ENCODE data around the gene L3MBTL3. TPM values are rescaled to one million over a fixed set of nuclear protein-coding genes. Genes with fewer than 3 reads are reported as not detected.
A peak's percentile ranks its signal among the peaks of the same experiment; 100 is the strongest.

Gene L3MBTL3
- total RNA-seq: 5.4 and 8.1 TPM in 2 replicates

DNA sequence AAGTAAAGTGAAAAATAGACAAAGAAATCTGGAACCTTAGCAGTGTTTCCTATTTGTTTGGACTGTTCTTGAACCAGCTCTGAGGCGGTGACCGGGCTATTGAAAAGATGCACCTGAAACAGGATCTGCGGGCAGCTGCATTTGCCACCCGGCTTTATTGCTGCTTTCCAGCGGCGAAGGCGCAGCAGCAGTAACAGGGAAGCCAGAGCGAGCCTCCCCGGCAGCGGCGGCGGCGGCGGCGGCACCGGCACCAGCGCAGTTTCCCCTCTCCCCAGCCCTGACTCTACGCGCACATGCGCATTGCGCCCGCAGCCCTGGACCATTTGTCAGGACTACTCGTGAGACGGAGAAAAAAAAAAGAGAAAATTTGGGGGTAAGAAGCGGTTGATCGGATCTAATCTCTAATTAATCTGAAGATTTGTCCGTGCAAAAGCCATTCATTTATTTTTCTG lies at the start of gene L3MBTL3:
TSS of gene L3MBTL3 (plus strand) at position 290 of the 452 bp plus-strand sequence. CDS start 24,119 bp downstream, outside the sequence.
- intact Hi-C loops (cut with micrococcal nuclease): loop anchor here (2.0 kb wide), 1 partner anchor 528 kb away; no protein-coding TSS in a partner anchor
- peaks cover 15% of the 10 kb centered on the region for H3K4me1 Mint-ChIP-seq
- H3K4me3 Mint-ChIP-seq: peak within 1 kb of the TSS; percentile 100
- peak within 1 kb of the TSS; percentile 96 for H3K27ac Mint-ChIP-seq
- no peaks in the 10 kb centered on the region for H3K9me3 Mint-ChIP-seq
- peaks cover 15% of the 10 kb centered on the region for H3K27me3 Mint-ChIP-seq
- H3K36me3 Mint-ChIP-seq (ENCODE audit: low read depth): peaks cover 8% of the 10 kb centered on the region
- peak; percentile 96 for DNase-seq

DNA sequence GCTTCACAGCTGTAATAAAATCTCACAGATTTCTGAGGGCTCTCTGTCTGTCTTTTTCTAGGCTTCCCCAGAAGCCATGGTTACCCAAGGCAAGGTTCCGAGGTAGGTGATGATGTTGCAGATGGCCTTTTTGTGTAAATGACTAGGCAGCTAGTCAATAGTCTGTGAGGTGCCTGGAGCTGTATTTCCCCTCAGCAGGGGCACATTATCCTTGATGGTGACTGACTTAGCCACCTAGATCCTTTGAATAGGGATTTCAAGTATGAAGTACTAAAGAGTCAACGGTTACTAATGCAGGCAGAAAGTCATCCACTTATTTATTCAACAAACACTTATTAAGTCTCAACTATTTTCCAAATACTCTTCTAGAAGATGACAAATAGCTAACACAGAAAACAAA lies 49.3 kb upstream of the L3MBTL3 start:
- no peak for DNase-seq
- H3K9me3 Mint-ChIP-seq: peaks cover 10% of the 10 kb centered on the region
- intact Hi-C loops (cut with micrococcal nuclease): no loop called here
- H3K36me3 Mint-ChIP-seq (ENCODE audit: low read depth): no peaks in the 10 kb centered on the region
- H3K27me3 Mint-ChIP-seq: peaks cover 22% of the 10 kb centered on the region
- no peak overlapping the region for H3K27ac Mint-ChIP-seq
- H3K4me3 Mint-ChIP-seq: no peak overlapping the region
- no peaks in the 10 kb centered on the region for H3K4me1 Mint-ChIP-seq

DNA sequence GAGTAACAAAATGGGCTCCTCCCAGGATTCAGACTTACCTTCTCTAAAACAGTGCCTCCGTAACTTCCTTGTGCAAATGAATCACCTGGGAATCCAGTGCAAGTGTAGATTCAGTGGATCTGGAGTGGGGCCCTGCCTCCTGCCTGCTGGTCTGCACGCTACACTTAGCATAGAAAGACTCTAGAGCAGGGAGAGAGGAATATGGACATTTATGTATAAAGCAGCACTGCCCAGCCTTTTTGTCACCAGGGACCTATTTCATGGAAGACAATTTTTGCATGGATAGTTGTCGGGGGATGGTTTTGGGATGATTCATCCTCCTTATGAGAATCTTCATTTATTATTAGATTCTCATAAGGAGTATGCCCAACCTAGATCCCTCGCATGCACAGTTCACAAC lies 42.3 kb upstream of the L3MBTL3 start:
- Mint-ChIP-seq H3K9me3 (peaks cover 10% of the 10 kb centered on the region), H3K36me3 (ENCODE audit: low read depth) (no peaks in the 10 kb centered on the region), H3K4me1 (no peaks in the 10 kb centered on the region), H3K27ac (no peak overlapping the region), H3K27me3 (peaks cover 3% of the 10 kb centered on the region), H3K4me3 (no peak overlapping the region)
- DNase-seq: no peak
- intact Hi-C loops (cut with micrococcal nuclease): no loop called here

DNA sequence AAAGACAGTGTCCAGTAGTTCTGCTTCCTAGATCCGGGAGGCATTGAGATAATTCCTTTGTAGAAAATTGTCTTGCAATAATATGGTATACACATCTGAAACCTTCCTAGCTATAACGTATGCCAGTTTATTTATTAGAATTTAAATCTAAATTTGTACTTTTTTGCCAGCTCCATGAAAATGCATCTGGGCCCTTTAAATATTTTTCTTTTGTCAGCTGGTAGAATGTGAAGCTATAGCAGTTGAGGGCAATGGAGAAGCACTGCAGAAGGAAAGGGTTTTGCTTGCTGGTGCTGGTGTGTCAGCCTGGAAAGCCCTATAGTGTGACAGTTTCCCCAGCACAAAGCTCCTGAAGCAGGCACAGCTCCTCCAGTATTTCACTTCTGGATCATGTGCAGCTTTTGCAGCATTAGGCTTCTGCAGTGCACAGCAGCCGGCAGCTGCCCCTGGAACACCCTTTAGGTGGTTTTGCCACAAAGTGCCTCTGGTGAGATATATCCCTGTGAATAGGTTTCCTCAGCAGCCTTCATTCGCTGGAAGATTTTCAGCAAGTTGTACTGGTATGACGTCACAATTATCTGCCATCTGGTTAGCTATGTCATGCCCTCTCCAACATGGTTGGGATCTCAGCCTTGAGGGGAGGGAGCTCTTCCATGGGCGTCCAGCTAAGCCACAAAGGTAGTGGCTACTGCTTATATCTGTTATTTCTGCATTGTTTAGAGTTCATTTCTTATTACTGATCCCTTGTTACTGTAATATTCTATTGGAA lies 40.0 kb upstream of the L3MBTL3 start:
- no peak for DNase-seq
- Mint-ChIP-seq H3K4me1 (no peaks in the 10 kb centered on the region), H3K9me3 (peaks cover 9% of the 10 kb centered on the region), H3K27me3 (no peaks in the 10 kb centered on the region), H3K4me3 (no peak overlapping the region), H3K36me3 (ENCODE audit: low read depth) (no peaks in the 10 kb centered on the region), H3K27ac (no peak overlapping the region)
- intact Hi-C loops (cut with micrococcal nuclease): no loop called here

GRCh38 chr6:129980821-129981220 lies 37.6 kb upstream of the L3MBTL3 start:
- H3K4me1 Mint-ChIP-seq: no peaks in the 10 kb centered on the region

DNA sequence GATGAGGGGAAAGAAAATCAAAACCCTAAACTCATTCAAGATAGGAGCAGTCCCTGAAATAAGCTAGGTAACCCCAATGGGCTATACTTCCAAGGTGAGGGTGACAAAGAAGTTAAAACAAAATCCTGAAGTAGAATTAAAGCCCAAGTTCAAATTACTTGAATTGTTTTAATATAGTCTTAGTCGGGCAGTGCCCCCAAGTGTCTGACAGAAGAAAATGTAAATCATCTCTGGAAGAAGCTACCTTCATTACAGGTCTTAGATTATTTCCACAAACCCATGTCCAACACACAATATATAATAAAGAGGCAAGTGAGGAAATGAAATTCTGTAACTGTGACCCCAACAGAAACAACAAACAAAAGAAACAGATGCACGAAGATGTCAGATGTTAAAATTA lies 36.8 kb upstream of the L3MBTL3 start:
- Mint-ChIP-seq H3K4me1 (no peaks in the 10 kb centered on the region), H3K27me3 (peaks cover 8% of the 10 kb centered on the region), H3K4me3 (no peak overlapping the region), H3K9me3 (peaks cover 13% of the 10 kb centered on the region), H3K27ac (no peak overlapping the region), H3K36me3 (ENCODE audit: low read depth) (no peaks in the 10 kb centered on the region)
- DNase-seq: no peak
- intact Hi-C loops (cut with micrococcal nuclease): no loop called here

More at GRCh38 chr6:129980821-129981220, 37.6 kb upstream of the L3MBTL3 start:
- Mint-ChIP-seq H3K9me3 (peaks cover 13% of the 10 kb centered on the region), H3K27me3 (peaks cover 8% of the 10 kb centered on the region), H3K27ac (no peak overlapping the region), H3K4me3 (no peak overlapping the region), H3K36me3 (ENCODE audit: low read depth) (no peaks in the 10 kb centered on the region)
- DNase-seq: no peak
- intact Hi-C loops (cut with micrococcal nuclease): no loop called here

DNA sequence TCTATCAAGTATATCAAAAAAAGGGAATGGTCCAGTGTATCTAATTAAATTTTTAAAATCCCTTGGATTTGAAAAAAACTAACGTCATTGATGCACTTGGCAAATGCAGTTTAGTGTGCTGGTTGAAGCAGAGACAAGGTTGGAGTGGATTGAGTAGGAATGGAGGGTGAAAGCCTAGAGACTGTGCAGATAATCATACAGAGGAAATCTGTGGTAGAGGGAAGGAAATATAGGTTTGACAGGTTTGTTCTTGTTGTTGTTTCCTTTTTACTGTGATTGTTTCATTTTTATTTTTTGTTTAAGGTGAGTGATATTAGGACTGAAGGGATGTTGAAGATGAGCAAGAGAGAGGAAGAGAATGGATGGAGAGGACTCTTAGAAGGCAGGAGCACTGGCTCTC lies 29.0 kb upstream of the L3MBTL3 start:
- no peak overlapping the region for H3K27ac Mint-ChIP-seq
- H3K4me3 Mint-ChIP-seq: no peak overlapping the region
- H3K4me1 Mint-ChIP-seq: peaks cover 9% of the 10 kb centered on the region
- H3K9me3 Mint-ChIP-seq: peaks cover 4% of the 10 kb centered on the region
- DNase-seq: no peak
- peaks cover 9% of the 10 kb centered on the region for H3K27me3 Mint-ChIP-seq
- intact Hi-C loops (cut with micrococcal nuclease): no loop called here
- no peaks in the 10 kb centered on the region for H3K36me3 Mint-ChIP-seq (ENCODE audit: low read depth)

- no peaks in the 10 kb centered on the region for H3K36me3 Mint-ChIP-seq (ENCODE audit: low read depth)
- peaks cover 9% of the 10 kb centered on the region for H3K4me1 Mint-ChIP-seq
- DNase-seq: no peak
- no peaks in the 10 kb centered on the region for H3K9me3 Mint-ChIP-seq
- no peak overlapping the region for H3K27ac Mint-ChIP-seq
- peaks cover 11% of the 10 kb centered on the region for H3K27me3 Mint-ChIP-seq
- no peak overlapping the region for H3K4me3 Mint-ChIP-seq
- intact Hi-C loops (cut with micrococcal nuclease): no loop called here
Observed at GRCh38 chr6:129992881-129993280, 25.5 kb upstream of the L3MBTL3 start.

DNA sequence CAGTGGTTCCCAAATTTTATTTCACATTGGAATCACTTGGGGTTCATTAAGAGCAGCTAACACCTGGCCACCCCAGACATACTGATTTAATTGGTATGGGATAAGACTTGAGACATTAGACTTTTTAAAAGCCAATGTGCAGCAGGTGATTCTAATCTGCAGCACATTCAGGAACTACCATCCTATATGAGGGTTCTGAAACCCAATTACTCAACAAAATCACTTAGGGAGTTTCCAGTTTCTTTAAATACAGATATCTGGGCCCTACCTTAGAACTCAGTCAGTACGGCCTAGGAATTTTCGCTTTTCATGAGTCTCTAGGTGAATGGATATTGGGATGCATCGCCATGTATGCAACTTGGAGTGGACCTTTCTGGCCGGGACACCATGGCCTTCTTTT lies 24.0 kb upstream of the L3MBTL3 start:
- Mint-ChIP-seq H3K36me3 (ENCODE audit: low read depth) (no peaks in the 10 kb centered on the region), H3K9me3 (no peaks in the 10 kb centered on the region), H3K27me3 (peaks cover 17% of the 10 kb centered on the region), H3K4me3 (no peak overlapping the region), H3K4me1 (peaks cover 3% of the 10 kb centered on the region), H3K27ac (no peak overlapping the region)
- DNase-seq: no peak
- intact Hi-C loops (cut with micrococcal nuclease): no loop called here

- H3K27ac Mint-ChIP-seq: no peak overlapping the region
- no peaks in the 10 kb centered on the region for H3K9me3 Mint-ChIP-seq
- no peaks in the 10 kb centered on the region for H3K4me1 Mint-ChIP-seq
- DNase-seq: no peak
- H3K36me3 Mint-ChIP-seq (ENCODE audit: low read depth): no peaks in the 10 kb centered on the region
- H3K27me3 Mint-ChIP-seq: peaks cover 22% of the 10 kb centered on the region
- H3K4me3 Mint-ChIP-seq: no peak overlapping the region
- intact Hi-C loops (cut with micrococcal nuclease): no loop called here
Observed at GRCh38 chr6:129996387-129996786, 22.0 kb upstream of the L3MBTL3 start.

DNA sequence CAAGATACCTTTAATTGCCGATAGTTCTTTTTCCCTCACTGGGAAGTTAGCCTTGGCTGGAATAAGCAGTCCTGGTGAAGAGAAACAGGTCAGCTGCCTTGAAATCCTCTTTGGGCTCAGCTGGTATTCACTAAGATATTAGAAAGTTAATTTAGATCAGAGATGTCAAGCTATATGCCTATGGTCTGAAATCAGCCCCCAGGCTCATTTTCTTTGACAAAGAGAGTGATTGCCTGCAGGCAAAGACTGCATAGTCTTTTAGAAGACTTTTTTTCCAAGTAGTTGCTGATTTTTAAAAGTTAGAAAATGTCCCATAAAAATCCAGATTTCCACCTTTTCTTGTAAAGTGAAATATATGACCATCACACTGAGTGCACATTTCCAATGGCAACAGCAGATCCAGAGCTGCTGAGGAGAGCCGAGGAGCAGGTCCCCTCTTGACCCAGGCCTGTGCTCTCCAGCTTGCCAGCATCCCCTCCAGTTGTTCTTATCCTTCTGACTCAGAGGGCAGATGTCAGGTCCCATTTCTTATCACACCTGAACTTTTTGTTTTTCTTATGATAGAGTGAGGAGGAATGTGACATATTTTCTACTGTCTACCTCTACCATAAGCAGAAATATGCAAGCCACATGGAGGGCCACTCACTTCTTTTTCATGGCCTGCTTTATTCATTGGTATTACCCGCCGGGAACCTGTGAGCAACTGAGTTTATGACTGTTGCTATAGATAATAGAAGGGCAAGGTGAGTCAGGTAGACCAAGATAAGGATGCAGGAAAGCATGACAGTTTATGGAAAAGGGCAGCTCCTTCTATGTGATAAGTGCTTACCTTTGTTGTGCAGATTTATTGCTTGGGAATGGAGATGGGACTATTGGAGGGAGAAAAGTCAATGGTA lies 17.6 kb upstream of the L3MBTL3 start:
- Mint-ChIP-seq H3K9me3 (no peaks in the 10 kb centered on the region), H3K27me3 (peaks cover 16% of the 10 kb centered on the region), H3K4me1 (no peaks in the 10 kb centered on the region)

DNA sequence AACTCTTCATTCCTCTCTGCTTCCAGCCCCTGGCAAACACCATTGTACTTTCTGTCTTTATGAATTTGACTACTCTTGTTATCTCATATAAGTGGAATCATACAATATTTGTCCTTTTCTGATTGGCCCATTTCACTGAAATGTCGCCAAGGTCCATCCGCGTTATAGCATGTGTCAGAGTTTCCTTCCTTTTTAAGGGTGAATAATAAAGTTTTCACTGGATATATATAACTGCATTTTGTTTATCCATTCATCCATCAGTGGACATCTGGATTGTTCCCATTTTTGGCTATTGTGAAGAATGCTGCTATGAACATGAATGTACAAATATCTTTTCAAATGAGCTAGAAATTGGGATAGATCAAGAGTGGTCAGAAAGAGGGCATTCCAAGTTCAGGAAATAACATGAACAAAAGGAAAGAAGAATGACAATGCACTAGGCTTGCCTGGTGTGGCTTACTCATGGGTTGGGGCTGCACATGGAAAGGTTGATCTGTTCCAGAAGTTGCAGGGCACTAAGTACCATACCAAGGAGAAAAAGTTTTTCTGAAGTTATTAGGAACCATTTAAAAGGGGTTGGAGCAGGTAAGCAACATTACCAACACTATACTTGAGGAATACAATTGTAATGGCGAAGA lies 10.0 kb upstream of the L3MBTL3 start:
- no peak overlapping the region for H3K27ac Mint-ChIP-seq
- H3K4me3 Mint-ChIP-seq: no peak overlapping the region
- no peaks in the 10 kb centered on the region for H3K4me1 Mint-ChIP-seq
- H3K36me3 Mint-ChIP-seq (ENCODE audit: low read depth): no peaks in the 10 kb centered on the region
- intact Hi-C loops (cut with micrococcal nuclease): no loop called here
- H3K27me3 Mint-ChIP-seq: peaks cover 17% of the 10 kb centered on the region
- H3K9me3 Mint-ChIP-seq: peaks cover 3% of the 10 kb centered on the region
- DNase-seq: no peak

More for the DNA sequence above, 17.6 kb upstream of the L3MBTL3 start:
- H3K27ac Mint-ChIP-seq: no peak overlapping the region
- H3K36me3 Mint-ChIP-seq (ENCODE audit: low read depth): no peaks in the 10 kb centered on the region
- DNase-seq: no peak
- no peak overlapping the region for H3K4me3 Mint-ChIP-seq
- intact Hi-C loops (cut with micrococcal nuclease): no loop called here

DNA sequence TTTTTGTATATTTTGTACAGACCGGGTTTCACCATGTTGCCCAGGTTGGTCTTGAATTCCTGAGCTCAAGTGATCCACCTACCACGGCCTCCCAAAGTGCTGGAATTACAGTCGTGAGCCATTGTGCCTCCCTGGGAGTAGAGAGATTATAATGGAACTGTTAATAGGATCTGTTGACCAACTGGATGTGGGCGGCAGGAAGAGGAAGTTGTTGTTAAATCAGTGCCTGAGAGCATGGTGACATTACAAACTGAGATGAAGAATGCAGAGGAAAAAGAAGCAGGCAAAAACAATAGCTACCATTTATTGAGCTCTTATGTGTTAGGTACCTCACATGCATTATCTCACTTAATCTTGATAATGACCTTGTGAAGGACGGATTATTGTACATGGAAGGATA lies 9.2 kb upstream of the L3MBTL3 start:
- intact Hi-C loops (cut with micrococcal nuclease): no loop called here

DNA sequence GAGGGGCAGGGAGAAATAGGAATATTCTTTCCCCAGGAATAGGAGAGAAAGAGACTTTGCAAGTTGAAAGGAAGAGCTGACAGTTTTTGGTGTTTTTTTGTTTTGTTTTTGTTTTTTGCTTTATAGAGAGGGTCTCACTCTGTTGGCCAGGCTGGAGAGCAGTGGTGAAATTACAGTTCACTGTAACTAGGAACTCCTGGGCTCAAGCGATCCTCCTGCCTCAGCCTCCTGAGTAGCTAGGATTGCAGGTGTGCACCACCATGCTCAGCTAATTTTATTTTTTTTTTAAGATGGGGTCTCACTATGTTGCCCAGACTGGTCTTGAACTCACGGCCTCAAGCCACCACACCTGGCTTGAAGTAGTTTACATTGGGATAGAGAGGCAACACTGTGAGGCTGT lies 8.0 kb upstream of the L3MBTL3 start:
- Mint-ChIP-seq H3K9me3 (peaks cover 3% of the 10 kb centered on the region), H3K4me1 (no peaks in the 10 kb centered on the region), H3K4me3 (no peak overlapping the region), H3K27me3 (peaks cover 19% of the 10 kb centered on the region), H3K27ac (no peak overlapping the region), H3K36me3 (ENCODE audit: low read depth) (no peaks in the 10 kb centered on the region)
- intact Hi-C loops (cut with micrococcal nuclease): no loop called here
- DNase-seq: no peak

More for the DNA sequence above, 9.2 kb upstream of the L3MBTL3 start:
- no peak for DNase-seq
- H3K4me3 Mint-ChIP-seq: no peak overlapping the region
- peaks cover 15% of the 10 kb centered on the region for H3K27me3 Mint-ChIP-seq
- H3K4me1 Mint-ChIP-seq: no peaks in the 10 kb centered on the region
- H3K36me3 Mint-ChIP-seq (ENCODE audit: low read depth): no peaks in the 10 kb centered on the region
- H3K9me3 Mint-ChIP-seq: peaks cover 3% of the 10 kb centered on the region
- no peak overlapping the region for H3K27ac Mint-ChIP-seq
